Suprapubic skin (tissue), 4 donors: ENCODE results near the gene ZNF77.

ENCODE experiments used
- EP300 ChIP-seq: sonication (generic); formaldehyde crosslinking; IDR thresholded peaks from one replicate; pipeline ENCODE4 v1.6.1; 2017; ENCODE audit warnings: antibody characterized with exemption
- POLR2A ChIP-seq, 2 donors: fragments of 450-650 bp; IDR thresholded peaks; one replicate each; pipeline ENCODE4 v1.6.1; 2017; ENCODE audit warnings: antibody characterized with exemption in 2 of 2, mild to moderate bottlenecking in 2 of 2, moderate library complexity in 2 of 2
- POLR2AphosphoS5 ChIP-seq, 3 donors: sonication (generic); formaldehyde crosslinking; IDR thresholded peaks; one replicate each; pipeline ENCODE4 v1.6.1; 2017; ENCODE audit warnings: antibody characterized with exemption in 3 of 3
- TF ChIP-seq, protein P1 (sequence below), 2 donors: fragments of 200-600 bp in 1 of 2; fragments of 450-650 bp in 1 of 2; sonication (generic) in 1 of 2; IDR thresholded peaks; one replicate each; pipeline ENCODE4 v1.5.1; 2016 to 2019; ENCODE audit warnings: antibody characterized with exemption in 2 of 2, mild to moderate bottlenecking in 1 of 2, moderate library complexity in 1 of 2

DNA sequence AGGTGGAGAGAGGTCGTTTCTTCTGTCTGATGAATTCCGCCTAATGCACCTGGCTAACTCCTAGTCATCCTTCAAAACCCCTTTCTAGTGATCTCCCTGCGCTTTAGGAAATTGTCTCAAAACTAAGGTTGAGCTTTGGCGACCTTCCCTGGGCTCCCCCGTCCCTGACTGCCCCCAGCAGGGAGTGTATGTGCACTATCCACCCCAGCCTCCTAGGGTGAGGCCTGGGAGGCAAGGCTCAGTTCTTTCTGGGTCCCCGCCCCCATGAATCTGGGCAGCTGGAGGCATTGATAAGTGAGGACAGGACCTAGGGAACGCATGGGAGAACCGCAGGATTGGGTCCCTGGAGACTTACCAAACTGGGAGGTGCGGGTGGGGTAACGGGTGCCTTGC lies 33.0 kb upstream of the ZNF77 start:
- TF ChIP-seq POLR2A (IDR thresholded peaks at IDR 0.05) (no peak), EP300 (no peak), POLR2AphosphoS5 (IDR thresholded peaks at IDR 0.05) (no peak)
- TF ChIP-seq, protein P1, sequence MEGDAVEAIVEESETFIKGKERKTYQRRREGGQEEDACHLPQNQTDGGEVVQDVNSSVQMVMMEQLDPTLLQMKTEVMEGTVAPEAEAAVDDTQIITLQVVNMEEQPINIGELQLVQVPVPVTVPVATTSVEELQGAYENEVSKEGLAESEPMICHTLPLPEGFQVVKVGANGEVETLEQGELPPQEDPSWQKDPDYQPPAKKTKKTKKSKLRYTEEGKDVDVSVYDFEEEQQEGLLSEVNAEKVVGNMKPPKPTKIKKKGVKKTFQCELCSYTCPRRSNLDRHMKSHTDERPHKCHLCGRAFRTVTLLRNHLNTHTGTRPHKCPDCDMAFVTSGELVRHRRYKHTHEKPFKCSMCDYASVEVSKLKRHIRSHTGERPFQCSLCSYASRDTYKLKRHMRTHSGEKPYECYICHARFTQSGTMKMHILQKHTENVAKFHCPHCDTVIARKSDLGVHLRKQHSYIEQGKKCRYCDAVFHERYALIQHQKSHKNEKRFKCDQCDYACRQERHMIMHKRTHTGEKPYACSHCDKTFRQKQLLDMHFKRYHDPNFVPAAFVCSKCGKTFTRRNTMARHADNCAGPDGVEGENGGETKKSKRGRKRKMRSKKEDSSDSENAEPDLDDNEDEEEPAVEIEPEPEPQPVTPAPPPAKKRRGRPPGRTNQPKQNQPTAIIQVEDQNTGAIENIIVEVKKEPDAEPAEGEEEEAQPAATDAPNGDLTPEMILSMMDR (IDR thresholded peaks at IDR 0.05) = no peak
